HL-60 (cell line): Measurements from ENCODE around the gene AGAP1.

Source experiments
- CTCF ChIP-seq: IDR thresholded peaks from one replicate; pipeline ENCODE4 v1.5.1; 2011; ENCODE audit warnings: low read length, control low read depth, inconsistent platforms; ENCODE audit not compliant: insufficient read depth
- GABPA ChIP-seq: IDR thresholded peaks from 2 replicates; pipeline ENCODE4 v1.6.1; 2012; ENCODE audit warnings: low read depth
- POLR2AphosphoS5 ChIP-seq: IDR thresholded peaks from 2 replicates; pipeline ENCODE4 v1.6.1; 2012; ENCODE audit warnings: low read depth
- REST ChIP-seq: IDR thresholded peaks from 2 replicates; pipeline ENCODE4 v1.6.1; 2012; ENCODE audit warnings: low read depth; ENCODE audit not compliant: insufficient replicate concordance

- TF ChIP-seq POLR2AphosphoS5, result no peak
- TF ChIP-seq CTCF, result no peak
- TF ChIP-seq GABPA, result no peak
- TF ChIP-seq REST, result no peak
These were observed 518.3 kb downstream of the AGAP1 start for GRCh38 chr2:236012155-236012554.
